Measurements from ENCODE around the gene GNL1. TPM values are rescaled to one million over a fixed set of nuclear protein-coding genes. Genes with fewer than 3 reads are reported as not detected.

GNL1 gene
- total and polyA plus RNA-seq, 2 donors: 30.9 to 63.7 TPM

GRCh38 chr6:30491991-30492952, 64.0 kb downstream of the GNL1 start:
- Histone ChIP-seq H3K36me3 (ENCODE audit: insufficient read depth) (peaks cover 7% of the 10 kb centered on the region), H3K4me3 (ENCODE audit: low read depth, low read length) (peak overlapping the region; percentile 44), H3K4me1 (ENCODE audit: insufficient read depth) (no peaks in the 10 kb centered on the region), H3K27ac (ENCODE audit: low read depth) (no peak overlapping the region)
- DNase-seq (ENCODE audit: extremely low spot score): no peak
- WGBS: 89% methylated on average over 16 of the region's 16 CpGs

Small RNAs within 50 kb of the gene (small RNA-seq; reads per million reads assigned to genes)
- 7.7 reads per million, percentile 93 among the genes with 10 or more reads in this experiment for gene MIR877

Other genes with a start within 250 kb of the GNL1 start
- 5.8 TPM for gene TRIM39, start 229.6 kb downstream of the GNL1 start, total RNA-seq
- 16.6 TPM for gene TRIM39, start 229.6 kb downstream of the GNL1 start, polyA plus RNA-seq
- 15.0 TPM for gene RPP21, start 211.3 kb downstream of the GNL1 start, total RNA-seq
- gene RPP21, start 211.3 kb downstream of the GNL1 start, polyA plus RNA-seq: 147 TPM
- gene HLA-E, start 67.0 kb downstream of the GNL1 start, total RNA-seq: 141 TPM
- gene HLA-E, start 67.0 kb downstream of the GNL1 start, polyA plus RNA-seq: 564 TPM
- 8.5 TPM for gene PRR3, start 806 bp upstream of the GNL1 start, total RNA-seq
- gene PRR3, start 806 bp upstream of the GNL1 start, polyA plus RNA-seq: 11.0 TPM
- gene ABCF1, start 15.0 kb upstream of the GNL1 start, total RNA-seq: 16.0 TPM
- 42.8 TPM for gene ABCF1, start 15.0 kb upstream of the GNL1 start, polyA plus RNA-seq
- gene PPP1R10, start 60.8 kb upstream of the GNL1 start, total RNA-seq: 18.2 TPM
- 25.6 TPM for gene PPP1R10, start 60.8 kb upstream of the GNL1 start, polyA plus RNA-seq
- gene MRPS18B, start 61.4 kb upstream of the GNL1 start, total RNA-seq: 64.7 TPM
- gene MRPS18B, start 61.4 kb upstream of the GNL1 start, polyA plus RNA-seq: 58.6 TPM
- 9.4 TPM for gene ATAT1, start 70.4 kb upstream of the GNL1 start, total RNA-seq
- 7.6 TPM for gene ATAT1, start 70.4 kb upstream of the GNL1 start, polyA plus RNA-seq
- gene C6orf136, start 90.6 kb upstream of the GNL1 start, total RNA-seq: 6.3 TPM
- 15.9 TPM for gene C6orf136, start 90.6 kb upstream of the GNL1 start, polyA plus RNA-seq
- 16.8 TPM for gene DHX16, start 116.5 kb upstream of the GNL1 start, total RNA-seq
- 29.5 TPM for gene DHX16, start 116.5 kb upstream of the GNL1 start, polyA plus RNA-seq
- gene PPP1R18, start 130.2 kb upstream of the GNL1 start, total RNA-seq: 32.7 TPM
- gene PPP1R18, start 130.2 kb upstream of the GNL1 start, polyA plus RNA-seq: 81.9 TPM
- gene NRM, start 134.5 kb upstream of the GNL1 start, total RNA-seq: 7.0 TPM
- 20.3 TPM for gene NRM, start 134.5 kb upstream of the GNL1 start, polyA plus RNA-seq
- 9.8 TPM for gene MDC1, start 160.8 kb upstream of the GNL1 start, total RNA-seq
- gene MDC1, start 160.8 kb upstream of the GNL1 start, polyA plus RNA-seq: 18.3 TPM
- 376 TPM for gene TUBB, start 163.9 kb upstream of the GNL1 start, total RNA-seq
- 332 TPM for gene TUBB, start 163.9 kb upstream of the GNL1 start, polyA plus RNA-seq
- 40.0 TPM for gene FLOT1, start 186.2 kb upstream of the GNL1 start, total RNA-seq
- gene FLOT1, start 186.2 kb upstream of the GNL1 start, polyA plus RNA-seq: 298 TPM
- gene IER3, start 188.1 kb upstream of the GNL1 start, total RNA-seq: 4.8 TPM
- 71.9 TPM for gene IER3, start 188.1 kb upstream of the GNL1 start, polyA plus RNA-seq

Data from urinary bladder (tissue), 4 donors.